ENCODE measurements around the gene SMYD3.

DNA sequence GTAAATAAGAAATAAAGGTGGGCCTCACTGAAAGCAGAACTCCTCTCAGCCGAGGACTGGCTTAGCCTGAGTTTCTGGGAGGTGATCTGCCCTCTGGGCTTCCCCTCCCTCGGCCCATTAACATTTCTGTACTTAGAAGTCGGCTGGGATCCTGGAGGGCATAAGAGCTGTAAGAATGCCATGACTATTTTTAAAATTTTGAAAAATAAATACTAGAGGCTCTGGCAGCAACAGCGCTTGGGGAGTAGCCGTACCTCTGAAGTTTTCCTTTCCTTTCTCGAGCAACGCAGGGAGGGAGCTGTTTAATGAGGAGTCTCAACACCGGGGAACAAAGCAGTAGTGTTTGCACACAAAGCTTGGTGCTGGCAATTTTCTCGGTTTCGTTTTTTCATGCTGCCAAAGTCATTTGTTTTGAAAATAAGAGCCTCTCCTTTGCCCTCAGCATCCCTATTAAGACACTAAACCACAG lies 498.7 kb downstream of the SMYD3 start:
- TF ChIP-seq POLR2A (IDR thresholded peaks at IDR 0.05) (no peak), POLR2AphosphoS5 (IDR thresholded peaks at IDR 0.05) (no peak)
- TF ChIP-seq, protein P1, sequence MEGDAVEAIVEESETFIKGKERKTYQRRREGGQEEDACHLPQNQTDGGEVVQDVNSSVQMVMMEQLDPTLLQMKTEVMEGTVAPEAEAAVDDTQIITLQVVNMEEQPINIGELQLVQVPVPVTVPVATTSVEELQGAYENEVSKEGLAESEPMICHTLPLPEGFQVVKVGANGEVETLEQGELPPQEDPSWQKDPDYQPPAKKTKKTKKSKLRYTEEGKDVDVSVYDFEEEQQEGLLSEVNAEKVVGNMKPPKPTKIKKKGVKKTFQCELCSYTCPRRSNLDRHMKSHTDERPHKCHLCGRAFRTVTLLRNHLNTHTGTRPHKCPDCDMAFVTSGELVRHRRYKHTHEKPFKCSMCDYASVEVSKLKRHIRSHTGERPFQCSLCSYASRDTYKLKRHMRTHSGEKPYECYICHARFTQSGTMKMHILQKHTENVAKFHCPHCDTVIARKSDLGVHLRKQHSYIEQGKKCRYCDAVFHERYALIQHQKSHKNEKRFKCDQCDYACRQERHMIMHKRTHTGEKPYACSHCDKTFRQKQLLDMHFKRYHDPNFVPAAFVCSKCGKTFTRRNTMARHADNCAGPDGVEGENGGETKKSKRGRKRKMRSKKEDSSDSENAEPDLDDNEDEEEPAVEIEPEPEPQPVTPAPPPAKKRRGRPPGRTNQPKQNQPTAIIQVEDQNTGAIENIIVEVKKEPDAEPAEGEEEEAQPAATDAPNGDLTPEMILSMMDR (IDR thresholded peaks at IDR 0.05) = no peak
